Central memory CD8-positive, alpha-beta T cell (primary cell): Measurements from ENCODE around the gene SMG1.
"Not testable (repeated sequence)": the region's sequence is repeated elsewhere in the genome, so short reads cannot be mapped to it uniquely, and the experiment has no call there.

ENCODE experiments used
- ATAC-seq: fragments of 150-1000 bp; cut with Tn5 transposase; replicated peaks from 2 replicates; pipeline ENCODE4 v1.10.0; 2022; ENCODE audit warnings: mild to moderate bottlenecking, moderate FRiP score, moderate number of reproducible peaks; ENCODE audit not compliant: poor library complexity, severe bottlenecking; ENCODE audit errors: extremely low read depth
- DNase-seq, 2 donors: peaks; one replicate each; pipeline ENCODE4 v3.0.0; 2021; ENCODE audit warnings: low spot score in 2 of 2
- H3K27ac Mint-ChIP-seq: one replicate; pipeline ENCODE4 v1.8.0; 2022; ENCODE audit warnings: low read depth, mild to moderate bottlenecking, moderate library complexity, mixed read lengths
- H3K27me3 Mint-ChIP-seq: one replicate; pipeline ENCODE4 v1.8.0; 2022; ENCODE audit warnings: mixed read lengths
- H3K36me3 Mint-ChIP-seq: one replicate; pipeline ENCODE4 v1.8.0; 2022; ENCODE audit warnings: mild to moderate bottlenecking, moderate library complexity, mixed read lengths; ENCODE audit not compliant: insufficient read depth
- H3K4me1 Mint-ChIP-seq: one replicate; pipeline ENCODE4 v1.8.0; 2022; ENCODE audit warnings: mixed read lengths
- H3K4me3 Mint-ChIP-seq: one replicate; pipeline ENCODE4 v1.8.0; 2022; ENCODE audit warnings: mild to moderate bottlenecking, moderate library complexity, mixed read lengths
- H3K9me3 Mint-ChIP-seq: one replicate; pipeline ENCODE4 v1.8.0; 2022; ENCODE audit warnings: mixed read lengths

SMG1 gene

DNA sequence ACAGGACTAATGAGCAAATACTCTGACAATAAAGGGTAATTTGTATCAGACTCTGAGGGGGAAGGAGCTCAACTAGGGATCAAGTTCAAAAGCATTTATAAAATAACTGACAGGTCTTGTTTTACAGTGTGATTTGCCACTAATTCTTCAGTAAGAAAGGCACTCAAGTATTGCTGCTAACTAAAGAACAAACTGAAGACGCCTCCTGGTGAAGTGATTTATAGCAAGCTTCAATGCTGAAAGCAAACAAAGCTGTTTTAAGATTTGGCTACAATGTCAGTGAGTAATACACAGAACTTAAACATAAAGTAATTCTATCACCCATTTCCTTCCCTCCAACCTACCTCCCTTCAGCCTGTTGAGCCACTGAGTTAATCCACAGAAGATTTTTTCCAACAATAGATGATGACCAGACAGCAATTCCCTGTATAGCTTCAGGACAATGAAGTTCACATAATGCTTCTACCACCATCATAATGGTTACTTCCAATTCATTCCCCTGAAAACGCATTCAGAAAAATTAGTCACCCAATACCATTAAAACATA lies 59.9 kb downstream of the SMG1 start:
- ATAC-seq, H3K27ac Mint-ChIP-seq, H3K27me3 Mint-ChIP-seq, H3K9me3 Mint-ChIP-seq, DNase-seq, H3K4me1 Mint-ChIP-seq, H3K4me3 Mint-ChIP-seq: not testable (repeated sequence)
- H3K36me3 Mint-ChIP-seq, result peaks cover 67% of the 10 kb centered on the region

DNA sequence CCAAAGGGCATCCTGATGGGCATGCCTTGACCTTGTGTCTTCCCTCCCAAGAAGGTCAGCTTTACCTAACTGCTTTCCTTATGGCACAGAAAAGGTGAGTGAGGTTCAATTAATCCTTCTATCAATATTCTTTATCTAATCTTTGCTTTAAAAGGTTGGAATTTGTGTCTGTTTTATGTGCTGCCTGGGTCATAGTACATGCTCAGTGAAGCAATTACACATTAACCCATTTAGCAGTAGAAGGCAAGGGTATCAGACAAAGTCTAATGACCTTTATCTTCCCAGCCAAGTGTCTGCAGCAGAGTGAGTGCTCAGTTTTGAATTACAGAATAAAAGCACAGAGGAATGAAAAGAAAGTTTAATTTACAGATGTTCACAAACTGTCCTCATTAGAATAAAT lies 63.3 kb downstream of the SMG1 start:
- peak overlapping the region; percentile 78 for H3K27ac Mint-ChIP-seq
- not testable (repeated sequence) for H3K4me3 Mint-ChIP-seq, H3K27me3 Mint-ChIP-seq, ATAC-seq, H3K4me1 Mint-ChIP-seq, H3K9me3 Mint-ChIP-seq, DNase-seq
- H3K36me3 Mint-ChIP-seq, result peaks cover 65% of the 10 kb centered on the region

DNA sequence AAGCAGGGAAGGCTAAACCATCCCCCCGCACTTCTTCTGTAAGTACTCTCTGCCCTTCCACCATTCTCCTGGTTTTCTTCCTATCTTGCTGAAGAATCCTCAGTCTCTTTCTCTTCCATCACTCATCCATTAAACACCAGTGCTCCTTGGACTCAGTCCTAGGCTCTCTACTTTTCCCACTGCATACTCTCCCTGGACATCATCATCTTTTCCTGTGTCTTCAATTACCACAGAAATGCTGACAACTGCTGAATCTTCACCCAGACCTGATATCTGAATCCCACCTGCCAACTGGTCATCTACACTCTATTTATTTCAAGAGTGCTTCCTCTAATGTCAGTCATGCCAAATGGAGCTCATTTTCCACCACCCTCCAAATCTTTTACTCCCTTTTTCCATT lies 71.0 kb downstream of the SMG1 start:
- DNase-seq, result no peak
- no peak for ATAC-seq
- Mint-ChIP-seq H3K4me1 (peaks cover 12% of the 10 kb centered on the region), H3K27ac (peak overlapping the region; percentile 23), H3K27me3 (no peaks in the 10 kb centered on the region), H3K4me3 (no peak overlapping the region), H3K36me3 (peaks cover 74% of the 10 kb centered on the region), H3K9me3 (no peaks in the 10 kb centered on the region)

DNA sequence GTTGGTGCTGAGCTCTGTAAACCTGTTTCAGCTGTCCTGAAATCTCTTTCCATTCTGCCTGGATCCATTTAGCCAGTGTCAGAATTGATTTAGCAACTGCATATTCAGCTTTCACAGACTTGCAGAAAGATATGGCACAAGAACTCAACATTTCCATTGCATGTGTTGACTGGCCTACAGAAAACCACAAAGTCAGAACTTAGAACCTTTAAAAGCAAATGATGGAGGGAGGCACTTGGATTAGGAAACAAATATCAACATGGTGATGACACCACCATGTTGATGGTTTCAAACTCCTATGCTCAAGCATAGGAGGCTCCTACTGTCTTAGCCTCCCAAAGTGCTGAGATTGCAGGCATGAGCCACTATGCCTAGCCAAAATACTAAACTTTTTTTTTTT lies 72.5 kb downstream of the SMG1 start:
- Mint-ChIP-seq H3K27me3 (no peaks in the 10 kb centered on the region), H3K27ac (no peak overlapping the region), H3K9me3 (no peaks in the 10 kb centered on the region), H3K4me3 (no peak overlapping the region), H3K36me3 (peaks cover 78% of the 10 kb centered on the region), H3K4me1 (peaks cover 12% of the 10 kb centered on the region)
- no peak for DNase-seq
- no peak for ATAC-seq

DNA sequence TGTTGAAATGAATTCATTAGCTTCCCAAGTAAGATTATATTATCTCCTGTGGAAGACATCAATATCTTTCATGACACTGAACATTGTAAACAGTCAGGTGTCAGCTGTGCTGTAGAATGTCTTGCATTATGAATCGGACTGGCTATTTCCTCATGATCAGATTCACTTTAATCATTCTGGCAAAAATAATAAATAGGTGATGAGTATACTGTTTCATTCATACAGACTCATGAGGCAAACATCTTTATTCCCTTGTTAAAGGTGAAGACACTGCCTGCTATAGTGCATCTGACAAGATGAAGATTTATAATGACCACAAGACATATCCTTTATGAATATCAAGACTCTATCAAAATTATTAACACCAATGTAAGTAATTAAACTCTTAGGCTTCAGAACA lies 73.6 kb downstream of the SMG1 start:
- ATAC-seq (no peak), DNase-seq (no peak)
- Mint-ChIP-seq H3K36me3 (peaks cover 77% of the 10 kb centered on the region), H3K27ac (no peak overlapping the region), H3K9me3 (no peaks in the 10 kb centered on the region), H3K27me3 (no peaks in the 10 kb centered on the region), H3K4me1 (peaks cover 12% of the 10 kb centered on the region), H3K4me3 (no peak overlapping the region)

DNA sequence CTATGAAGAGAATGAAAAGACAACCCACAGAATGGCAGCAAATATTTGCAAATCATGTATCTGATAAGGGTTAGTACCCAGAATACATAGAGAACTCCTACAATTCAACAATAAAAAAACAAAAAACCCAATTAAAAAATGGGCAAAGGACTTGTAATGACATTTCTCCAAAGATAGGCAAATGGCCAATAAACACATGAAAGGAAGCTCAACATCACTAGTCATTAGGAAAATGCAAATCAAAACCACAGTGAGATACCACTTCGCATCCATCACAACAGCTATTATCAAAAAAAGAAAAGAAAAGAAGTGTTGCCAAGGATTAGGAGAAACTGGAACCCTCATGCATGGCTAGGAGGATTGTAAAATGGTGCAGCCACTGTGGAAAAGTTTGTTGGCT lies 79.8 kb downstream of the SMG1 start:
- DNase-seq (no peak), ATAC-seq (no peak)
- Mint-ChIP-seq H3K36me3 (peaks cover 81% of the 10 kb centered on the region), H3K27me3 (no peaks in the 10 kb centered on the region), H3K4me1 (no peaks in the 10 kb centered on the region), H3K27ac (no peak overlapping the region), H3K4me3 (no peak overlapping the region), H3K9me3 (no peaks in the 10 kb centered on the region)

DNA sequence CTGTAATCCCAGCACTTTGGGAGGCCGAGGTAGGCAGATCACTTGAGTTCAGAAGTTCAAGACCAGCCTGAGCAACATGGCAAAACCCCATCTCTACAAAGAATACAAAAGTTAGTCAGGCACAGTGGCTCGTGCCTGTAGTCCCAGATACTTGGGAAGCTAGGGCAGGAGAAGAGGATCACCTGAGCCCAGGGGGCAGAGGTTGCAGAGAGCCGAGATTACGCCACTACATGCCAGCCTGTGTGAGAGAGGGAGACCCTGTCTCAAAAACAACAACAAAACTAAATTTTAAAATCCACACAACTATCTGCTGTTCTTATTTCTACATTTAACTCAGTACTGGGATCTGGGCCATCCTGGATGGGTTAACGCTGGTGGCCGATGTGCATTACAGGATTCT lies 83.6 kb downstream of the SMG1 start:
- Mint-ChIP-seq H3K36me3 (peaks cover 79% of the 10 kb centered on the region), H3K27ac (no peak overlapping the region), H3K4me3 (no peak overlapping the region), H3K27me3 (no peaks in the 10 kb centered on the region), H3K4me1 (no peaks in the 10 kb centered on the region), H3K9me3 (no peaks in the 10 kb centered on the region)
- DNase-seq (no peak), ATAC-seq (no peak)

DNA sequence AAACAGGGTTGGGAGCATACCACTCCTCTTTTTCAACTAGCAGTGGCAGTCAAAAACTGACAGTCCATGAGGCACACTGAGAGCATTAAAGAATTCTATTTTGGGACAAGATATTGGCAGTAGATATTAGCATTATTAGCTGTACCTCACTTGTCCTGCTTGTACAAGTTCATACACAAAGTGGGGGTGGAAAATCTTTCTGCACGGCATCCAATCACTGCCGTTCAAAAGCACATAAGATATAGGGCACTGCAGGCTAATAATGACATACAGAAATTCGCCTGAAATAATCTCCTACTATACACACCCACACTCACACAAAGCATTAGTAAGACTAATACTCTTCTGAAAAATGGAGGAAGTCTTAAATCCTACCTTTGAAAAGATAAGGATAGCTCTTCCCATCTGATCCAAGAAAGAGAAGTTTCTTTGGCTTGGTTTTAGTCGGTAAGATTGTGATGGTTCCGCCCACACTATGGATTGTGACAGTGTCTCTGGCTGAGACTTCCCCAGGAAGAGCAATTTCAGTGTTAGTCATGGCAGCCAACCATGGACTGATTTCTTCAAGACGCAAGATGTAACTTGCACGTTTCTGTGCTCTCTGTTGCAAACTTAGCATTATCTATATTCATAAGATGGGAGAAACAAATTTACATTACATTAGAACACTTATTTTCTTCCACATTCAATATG lies 84.2 kb downstream of the SMG1 start:
- ATAC-seq (no peak), DNase-seq (no peak)
- H3K27ac Mint-ChIP-seq, result no peak overlapping the region
- H3K9me3 Mint-ChIP-seq, result no peaks in the 10 kb centered on the region
- peaks cover 80% of the 10 kb centered on the region for H3K36me3 Mint-ChIP-seq
- peaks cover 3% of the 10 kb centered on the region for H3K4me1 Mint-ChIP-seq
- H3K27me3 Mint-ChIP-seq, result no peaks in the 10 kb centered on the region
- H3K4me3 Mint-ChIP-seq, result no peak overlapping the region

DNA sequence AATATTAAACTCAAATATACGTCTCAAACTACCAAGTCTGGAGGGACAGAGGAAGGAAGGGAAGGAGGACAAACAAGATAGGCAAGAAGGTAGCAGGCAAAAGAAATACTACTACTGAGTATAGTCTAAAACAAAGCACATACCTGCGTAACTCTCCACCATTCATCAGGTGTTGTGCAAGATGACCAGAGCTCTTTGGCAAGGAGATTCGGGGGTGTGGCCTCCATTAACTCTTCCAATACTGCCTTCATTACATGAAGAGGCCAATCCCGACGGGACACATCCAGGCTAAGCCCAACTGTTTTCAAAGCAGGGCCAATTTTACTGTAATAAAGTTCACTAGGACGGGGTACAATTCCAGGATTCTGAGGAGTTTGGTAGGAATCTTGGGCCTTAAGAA lies 86.7 kb downstream of the SMG1 start:
- no peak for DNase-seq
- peaks cover 78% of the 10 kb centered on the region for H3K36me3 Mint-ChIP-seq
- H3K27ac Mint-ChIP-seq, result no peak overlapping the region

DNA sequence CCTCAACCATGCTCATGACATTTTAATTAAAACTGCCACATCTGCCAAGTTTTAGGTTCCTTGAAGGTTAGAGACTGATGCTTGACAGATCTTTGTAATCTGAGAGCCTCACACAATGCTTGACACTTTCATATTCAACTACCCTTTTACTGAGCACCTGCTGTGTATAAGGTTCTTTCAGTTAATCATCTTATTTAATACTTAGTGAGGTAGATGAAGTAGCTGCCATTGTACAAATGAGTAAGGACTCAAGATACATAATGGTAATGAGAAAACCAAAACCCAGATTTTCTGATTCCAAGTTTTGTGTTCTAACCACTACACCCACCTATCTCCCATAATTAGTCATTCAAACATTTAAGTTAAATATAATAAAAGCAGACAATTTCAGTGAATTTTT lies 89.5 kb downstream of the SMG1 start:
- Mint-ChIP-seq H3K4me3 (no peak overlapping the region), H3K9me3 (no peaks in the 10 kb centered on the region), H3K27ac (peak overlapping the region; percentile 68), H3K4me1 (peaks cover 3% of the 10 kb centered on the region), H3K36me3 (peaks cover 70% of the 10 kb centered on the region), H3K27me3 (no peaks in the 10 kb centered on the region)
- DNase-seq (no peak), ATAC-seq (no peak)

More for the DNA sequence above, 86.7 kb downstream of the SMG1 start:
- H3K4me3 Mint-ChIP-seq, result no peak overlapping the region
- ATAC-seq, result no peak
- no peaks in the 10 kb centered on the region for H3K27me3 Mint-ChIP-seq
- H3K4me1 Mint-ChIP-seq, result peaks cover 3% of the 10 kb centered on the region
- H3K9me3 Mint-ChIP-seq, result no peaks in the 10 kb centered on the region

DNA sequence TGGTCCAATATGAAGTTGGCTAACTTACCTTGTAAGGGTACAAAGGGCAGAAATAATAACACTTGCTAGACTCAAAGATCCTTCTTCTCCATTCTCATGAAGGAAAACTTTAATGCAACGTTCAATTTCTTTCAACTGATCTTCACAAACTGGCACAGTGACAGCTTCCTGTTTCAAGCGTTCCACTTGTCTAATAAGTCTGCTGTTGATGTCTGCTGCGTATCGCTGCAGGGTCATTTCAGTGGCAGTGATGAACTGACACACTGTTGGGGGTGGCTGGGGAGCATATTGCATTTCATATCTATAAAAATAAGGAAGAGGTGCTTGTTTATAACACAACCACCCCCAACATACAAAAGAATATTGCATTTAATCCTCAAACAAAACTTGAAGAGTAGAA lies 91.3 kb downstream of the SMG1 start:
- DNase-seq, result no peak
- Mint-ChIP-seq H3K27ac (no peak overlapping the region), H3K9me3 (no peaks in the 10 kb centered on the region), H3K36me3 (peaks cover 65% of the 10 kb centered on the region), H3K27me3 (no peaks in the 10 kb centered on the region), H3K4me1 (peaks cover 3% of the 10 kb centered on the region), H3K4me3 (no peak overlapping the region)
- no peak for ATAC-seq

DNA sequence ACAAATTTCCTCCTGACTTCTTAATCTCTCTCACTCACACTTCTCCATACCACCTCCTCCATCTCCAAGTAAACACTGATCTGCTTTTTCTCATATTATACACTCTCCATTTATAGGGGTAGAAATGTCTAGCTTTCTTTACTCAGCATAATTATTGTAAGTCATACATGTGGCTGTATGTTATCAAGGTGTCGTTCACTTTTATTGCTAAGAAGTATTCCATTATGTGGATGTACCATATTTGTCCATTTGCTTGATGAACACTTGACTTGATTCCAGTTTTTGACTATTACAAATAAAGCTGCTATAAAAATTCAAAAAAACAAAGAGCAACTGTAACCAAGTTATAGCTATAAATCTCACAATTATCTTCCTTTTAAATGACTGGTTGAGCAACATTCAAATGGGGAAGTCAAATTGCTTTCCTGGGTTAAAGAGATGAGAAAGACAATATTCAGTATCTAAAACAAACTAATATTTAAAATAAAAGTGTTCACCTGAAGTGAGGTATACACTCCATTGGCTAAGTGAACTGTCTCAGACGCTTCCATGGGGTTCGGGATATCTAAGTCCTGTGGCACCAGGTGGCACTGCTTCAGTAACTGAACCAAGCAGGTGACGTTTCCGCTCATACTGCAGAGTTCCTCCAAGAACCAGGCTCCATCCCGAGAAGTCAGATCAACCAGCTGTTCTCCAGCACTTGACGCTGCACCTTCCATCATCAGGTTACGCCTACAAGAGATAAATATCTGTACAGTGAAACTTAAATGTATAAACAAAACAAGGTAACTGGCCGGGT lies 92.3 kb downstream of the SMG1 start:
- DNase-seq (no peak), ATAC-seq (no peak)
- Mint-ChIP-seq H3K4me3 (no peak overlapping the region), H3K27ac (no peak overlapping the region), H3K27me3 (no peaks in the 10 kb centered on the region), H3K9me3 (no peaks in the 10 kb centered on the region), H3K36me3 (peaks cover 66% of the 10 kb centered on the region), H3K4me1 (peaks cover 3% of the 10 kb centered on the region)

DNA sequence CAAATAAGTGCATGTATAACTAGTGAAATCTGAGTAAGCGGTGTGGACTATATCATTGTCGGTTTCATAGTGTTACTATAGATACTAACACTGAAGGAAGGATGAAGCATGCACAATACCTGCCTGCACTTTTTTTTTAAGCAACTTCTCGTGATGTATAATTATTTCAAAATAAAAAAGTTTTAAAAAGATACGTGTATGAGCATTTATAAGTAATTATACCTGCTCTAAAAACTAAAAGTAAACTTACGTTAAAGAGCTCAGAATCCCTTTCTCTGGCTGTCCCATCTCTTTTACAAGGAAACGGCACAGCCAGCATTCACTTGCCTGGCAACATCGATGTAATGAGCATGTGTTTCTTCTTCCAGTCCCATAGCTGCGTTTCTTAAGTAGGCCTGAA lies 93.6 kb downstream of the SMG1 start:
- no peaks in the 10 kb centered on the region for H3K9me3 Mint-ChIP-seq
- no peak overlapping the region for H3K27ac Mint-ChIP-seq
- peaks cover 3% of the 10 kb centered on the region for H3K4me1 Mint-ChIP-seq
- H3K4me3 Mint-ChIP-seq, result no peak overlapping the region
- ATAC-seq (no peak), DNase-seq (no peak)
- H3K27me3 Mint-ChIP-seq, result no peaks in the 10 kb centered on the region
- H3K36me3 Mint-ChIP-seq, result peaks cover 68% of the 10 kb centered on the region
